WTC11 (cell line): ENCODE results near the gene KRT82.

Experiments
- KAT7 ChIP-seq: sonication (generic); formaldehyde crosslinking; IDR thresholded peaks from 2 replicates; pipeline ENCODE4 v1.8.1; 2023; ENCODE audit warnings: missing genetic modification reagents, mild to moderate bottlenecking, borderline replicate concordance
- MAX ChIP-seq: sonication (generic); formaldehyde crosslinking; IDR thresholded peaks from 2 replicates; pipeline ENCODE4 v1.8.0; 2022; ENCODE audit warnings: mild to moderate bottlenecking, missing genetic modification reagents
- ZNF396 ChIP-seq: fragments of 250-450 bp; sonication (Bioruptor Pico); IDR thresholded peaks from 2 replicates; pipeline ENCODE4 v1.8.0; 2021; ENCODE audit warnings: mild to moderate bottlenecking, moderate library complexity, borderline replicate concordance

GRCh38 chr12:52360663-52361271 lies 45.4 kb downstream of the KRT82 start:
- TF ChIP-seq MAX (CRISPR knock-in tag) (no peak), KAT7 (no peak), ZNF396 (no peak)
